Karpas-422 (cell line): ENCODE results near the gene PCDHGA5. TPM values are rescaled to one million over a fixed set of nuclear protein-coding genes. Genes with fewer than 3 reads are reported as not detected.
A peak's percentile ranks its signal among the peaks of the same experiment; 100 is the strongest.
"Not testable (repeated sequence)": the region's sequence is repeated elsewhere in the genome, so short reads cannot be mapped to it uniquely, and the experiment has no call there.

Experiments used
- DNase-seq: peaks from one replicate; pipeline ENCODE4 v3.0.0-alpha.2; 2015
- H2AFZ ChIP-seq: fragments of 200-600 bp; sonication (generic); 2 replicates; pipeline ENCODE4 v1.6.1; 2014; ENCODE audit warnings: antibody characterized with exemption, low read length, mixed read lengths
- H3K27ac ChIP-seq: fragments of 200-600 bp; sonication (generic); 2 replicates; pipeline ENCODE4 v1.5.1; 2014; ENCODE audit warnings: mild to moderate bottlenecking, low read length, moderate library complexity
- H3K27me3 ChIP-seq: fragments of 200-600 bp; sonication (generic); 2 replicates; pipeline ENCODE4 v1.6.1; 2014; ENCODE audit warnings: low read length, mixed read lengths
- H3K36me3 ChIP-seq: fragments of 200-600 bp; sonication (generic); 2 replicates; pipeline ENCODE4 v1.6.1; 2014; ENCODE audit warnings: low read length, mixed read lengths; ENCODE audit not compliant: insufficient read depth
- H3K4me1 ChIP-seq: fragments of 200-600 bp; sonication (generic); 2 replicates; pipeline ENCODE4 v1.6.1; 2014; ENCODE audit warnings: mild to moderate bottlenecking, low read length, mixed read lengths
- H3K4me2 ChIP-seq: fragments of 200-600 bp; sonication (generic); 2 replicates; pipeline ENCODE4 v1.6.1; 2014; ENCODE audit warnings: low read length, low read depth, mild to moderate bottlenecking; ENCODE audit not compliant: poor library complexity, severe bottlenecking
- H3K4me3 ChIP-seq: fragments of 200-600 bp; sonication (generic); 2 replicates; pipeline ENCODE4 v1.5.1; 2014; ENCODE audit warnings: mild to moderate bottlenecking, antibody characterized with exemption, low read length, mixed read lengths
- H3K79me2 ChIP-seq: fragments of 200-600 bp; sonication (generic); 2 replicates; pipeline ENCODE4 v1.6.1; 2014; ENCODE audit warnings: mild to moderate bottlenecking, low read length, mixed read lengths
- H3K9ac ChIP-seq: fragments of 200-600 bp; sonication (generic); 2 replicates; pipeline ENCODE4 v1.6.0; 2014; ENCODE audit warnings: low read length
- H3K9me2 ChIP-seq: fragments of 200-600 bp; sonication (generic), shearing (Covaris generic); replicated peaks from 2 replicates; pipeline ENCODE4 v1.6.0; 2014; ENCODE audit warnings: mild to moderate bottlenecking, low read length, moderate library complexity; ENCODE audit not compliant: insufficient read depth
- H3K9me3 ChIP-seq: fragments of 300-700, 200-600 bp; sonication (generic); 2 replicates; pipeline ENCODE4 v1.6.1; 2014; ENCODE audit warnings: low read length, mixed read lengths
- H4K20me1 ChIP-seq: fragments of 200-600 bp; sonication (generic); 2 replicates; pipeline ENCODE4 v1.6.1; 2014; ENCODE audit warnings: mild to moderate bottlenecking, antibody characterized with exemption, low read length, low read depth; ENCODE audit not compliant: insufficient read depth
- total RNA-seq: library from RNA; depleted of rRNA; stranded (reverse); fragments of >200 nt; shearing (Covaris generic); gene quantifications from 2 replicates; pipeline ENCODE4 v1.2.3, GENCODE V29; 2014; ENCODE audit warnings: low replicate concordance; rRNA removed

The PCDHGA5 gene
- total RNA-seq, result 8.8 and 9.7 TPM in 2 replicates

GRCh38 chr5:141363952-141364660 is at the start of gene PCDHGA5:
Gene PCDHGA5 (plus strand): TSS chr5:141364162. CDS start chr5:141364331, 169 bp downstream.
- Histone ChIP-seq H3K9me3 (peaks cover 24% of the 10 kb centered on the region; the same call in 1 of the 2 replicates), H3K27me3 (no peaks in the 10 kb centered on the region)

GRCh38 chr5:141316963-141317362 is 47.0 kb upstream of the PCDHGA5 start:
- not testable (repeated sequence) for H4K20me1 ChIP-seq, H3K27me3 ChIP-seq, H3K4me2 ChIP-seq, H3K4me3 ChIP-seq, DNase-seq, H3K9me2 ChIP-seq, H2AFZ ChIP-seq, H3K27ac ChIP-seq, H3K9ac ChIP-seq
- Histone ChIP-seq H3K4me1 (peaks cover 13% of the 10 kb centered on the region), H3K79me2 (peaks cover 77% of the 10 kb centered on the region), H3K36me3 (peaks cover 61% of the 10 kb centered on the region), H3K9me3 (peaks cover 54% of the 10 kb centered on the region)

More at GRCh38 chr5:141363952-141364660, at the start of gene PCDHGA5:
- Histone ChIP-seq H3K4me1 (peaks cover 40% of the 10 kb centered on the region), H3K4me2 (peak within 1 kb of the TSS; percentile 42), H3K4me3 (0 out of 2 replicates have a peak within 1 kb of the TSS, but pooled peaks have one; percentile 25), H3K9ac (no peak within 1 kb of the TSS), H4K20me1 (no peaks in the 10 kb centered on the region), H3K9me2 (no peaks in the 10 kb centered on the region), H3K79me2 (peaks cover 31% of the 10 kb centered on the region), H2AFZ (no peak within 1 kb of the TSS), H3K27ac (peak within 1 kb of the TSS; percentile 90), H3K36me3 (peaks cover 24% of the 10 kb centered on the region)
- no peak for DNase-seq

- Histone ChIP-seq H3K36me3 (peaks cover 45% of the 10 kb centered on the region), H3K27me3 (no peaks in the 10 kb centered on the region), H3K9me3 (peaks cover 50% of the 10 kb centered on the region), H4K20me1 (no peaks in the 10 kb centered on the region), H3K79me2 (peaks cover 56% of the 10 kb centered on the region), H3K27ac (no peak overlapping the region), H3K4me1 (peaks cover 13% of the 10 kb centered on the region), H3K4me3 (peak overlapping the region; percentile 90), H2AFZ (no peak overlapping the region), H3K9me2 (no peaks in the 10 kb centered on the region), H3K4me2 (no peak overlapping the region), H3K9ac (no peak overlapping the region)
- no peak for DNase-seq
These were observed 44.8 kb upstream of the PCDHGA5 start for GRCh38 chr5:141319202-141319601.

DNA sequence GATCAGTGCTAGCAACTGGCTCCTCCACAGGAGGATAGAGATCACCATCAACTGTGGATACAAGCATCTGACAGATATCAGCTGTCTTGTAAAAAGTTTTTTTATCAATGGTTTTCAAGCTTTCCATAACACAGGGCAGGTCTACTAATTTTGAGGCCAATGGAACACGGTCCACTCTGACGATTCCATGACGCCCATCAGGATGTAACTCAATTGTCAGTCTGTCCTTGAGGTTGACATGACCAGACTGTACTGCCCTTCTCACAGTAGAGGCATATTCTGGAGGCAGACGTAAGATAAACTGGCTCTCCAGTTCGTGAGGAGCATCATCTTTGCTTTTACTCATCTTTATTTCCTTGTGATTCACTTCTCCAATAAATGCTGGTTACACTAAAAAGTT is 44.3 kb upstream of the PCDHGA5 start:
- peaks cover 49% of the 10 kb centered on the region for H3K9me3 ChIP-seq
- peaks cover 53% of the 10 kb centered on the region for H3K79me2 ChIP-seq
- H3K4me1 ChIP-seq, result peaks cover 13% of the 10 kb centered on the region
- peaks cover 44% of the 10 kb centered on the region for H3K36me3 ChIP-seq
- peak overlapping the region; percentile 90 for H3K4me3 ChIP-seq
- no peak overlapping the region for H2AFZ ChIP-seq
- H3K27me3 ChIP-seq, result no peaks in the 10 kb centered on the region
- H3K9ac ChIP-seq, result no peak overlapping the region
- no peak overlapping the region for H3K27ac ChIP-seq
- DNase-seq, result no peak
- H4K20me1 ChIP-seq, result no peaks in the 10 kb centered on the region
- peak overlapping the region; percentile 71 for H3K4me2 ChIP-seq
- H3K9me2 ChIP-seq, result no peaks in the 10 kb centered on the region

GRCh38 chr5:141320225-141321169 is 43.5 kb upstream of the PCDHGA5 start, which contains the start of gene TAF7:
Gene TAF7 (minus strand): TSS chr5:141320784. CDS start chr5:141320044, 740 bp downstream.
- peak; percentile 98 for DNase-seq
- Histone ChIP-seq H3K36me3 (peaks cover 37% of the 10 kb centered on the region), H3K9ac (peak within 1 kb of the TSS; percentile 89), H3K4me1 (peaks cover 13% of the 10 kb centered on the region), H3K79me2 (peaks cover 45% of the 10 kb centered on the region), H2AFZ (peak within 1 kb of the TSS; percentile 81), H3K4me2 (peak within 1 kb of the TSS; percentile 71), H3K27me3 (no peaks in the 10 kb centered on the region), H3K27ac (peak within 1 kb of the TSS; percentile 84), H4K20me1 (no peaks in the 10 kb centered on the region), H3K9me2 (no peaks in the 10 kb centered on the region), H3K4me3 (peak within 1 kb of the TSS; percentile 90), H3K9me3 (peaks cover 41% of the 10 kb centered on the region)

DNA sequence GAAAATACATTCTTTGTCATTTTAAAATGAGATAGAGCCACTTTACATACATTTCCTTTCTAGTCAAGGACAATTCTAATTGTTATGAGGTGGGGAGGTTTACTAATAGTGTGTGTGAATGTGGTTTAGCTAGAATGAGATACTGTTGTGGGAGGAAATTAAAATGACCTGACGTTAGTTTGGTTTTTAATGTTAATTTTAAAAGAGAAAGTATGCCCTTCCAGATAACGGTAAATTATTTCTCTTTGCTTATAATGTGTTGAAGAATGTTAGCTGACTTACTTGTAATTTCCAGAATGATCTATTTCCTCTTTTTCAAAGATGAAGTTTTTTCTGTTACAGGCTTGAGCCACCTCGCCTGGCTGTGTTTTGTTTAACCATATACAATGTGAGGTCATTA is 41.7 kb upstream of the PCDHGA5 start:
- Histone ChIP-seq H3K27ac (no peak overlapping the region), H2AFZ (no peak overlapping the region), H3K36me3 (peaks cover 25% of the 10 kb centered on the region), H3K9ac (no peak overlapping the region), H3K9me3 (peaks cover 32% of the 10 kb centered on the region), H4K20me1 (no peaks in the 10 kb centered on the region), H3K4me1 (peaks cover 13% of the 10 kb centered on the region), H3K79me2 (peaks cover 34% of the 10 kb centered on the region), H3K4me3 (no peak overlapping the region), H3K27me3 (no peaks in the 10 kb centered on the region), H3K9me2 (no peaks in the 10 kb centered on the region), H3K4me2 (no peak overlapping the region)
- no peak for DNase-seq

- H3K9me3 ChIP-seq, result peaks cover 10% of the 10 kb centered on the region; the same call in 1 of the 2 replicates
- no peaks in the 10 kb centered on the region for H3K36me3 ChIP-seq
- peaks cover 2% of the 10 kb centered on the region; the same call in 1 of the 2 replicates for H3K79me2 ChIP-seq
- no peak overlapping the region for H3K4me3 ChIP-seq
- no peak overlapping the region for H3K27ac ChIP-seq
- H2AFZ ChIP-seq, result no peak overlapping the region
- no peaks in the 10 kb centered on the region for H3K27me3 ChIP-seq
- DNase-seq, result no peak
- no peak overlapping the region for H3K4me2 ChIP-seq
- H3K4me1 ChIP-seq, result peaks cover 13% of the 10 kb centered on the region
- H3K9me2 ChIP-seq, result no peaks in the 10 kb centered on the region
- H4K20me1 ChIP-seq, result no peaks in the 10 kb centered on the region
- H3K9ac ChIP-seq, result no peak overlapping the region
These were observed 37.7 kb upstream of the PCDHGA5 start for GRCh38 chr5:141326088-141326854.
